ENCODE measurements around the gene UCN3.
A peak's percentile ranks its signal among the peaks of the same experiment; 100 is the strongest.
"Not testable (repeated sequence)": the region's sequence is repeated elsewhere in the genome, so short reads cannot be mapped to it uniquely, and the experiment has no call there.

UCN3 gene

GRCh38 chr10:5410787-5411186, 46.0 kb downstream of the UCN3 start:
- not testable (repeated sequence) for DNase-seq (ENCODE audit: low read depth)

- no peak for DNase-seq (ENCODE audit: low read depth)
These were observed 47.1 kb downstream of the UCN3 start for GRCh38 chr10:5411941-5412276.

- peak; percentile 93 for DNase-seq (ENCODE audit: low read depth)
These were observed 47.6 kb downstream of the UCN3 start, which contains the start of gene NET1 for GRCh38 chr10:5412277-5412941. NET1 (plus strand) TSS chr10:5412557; CDS start chr10:5412693, 136 bp downstream.

DNA sequence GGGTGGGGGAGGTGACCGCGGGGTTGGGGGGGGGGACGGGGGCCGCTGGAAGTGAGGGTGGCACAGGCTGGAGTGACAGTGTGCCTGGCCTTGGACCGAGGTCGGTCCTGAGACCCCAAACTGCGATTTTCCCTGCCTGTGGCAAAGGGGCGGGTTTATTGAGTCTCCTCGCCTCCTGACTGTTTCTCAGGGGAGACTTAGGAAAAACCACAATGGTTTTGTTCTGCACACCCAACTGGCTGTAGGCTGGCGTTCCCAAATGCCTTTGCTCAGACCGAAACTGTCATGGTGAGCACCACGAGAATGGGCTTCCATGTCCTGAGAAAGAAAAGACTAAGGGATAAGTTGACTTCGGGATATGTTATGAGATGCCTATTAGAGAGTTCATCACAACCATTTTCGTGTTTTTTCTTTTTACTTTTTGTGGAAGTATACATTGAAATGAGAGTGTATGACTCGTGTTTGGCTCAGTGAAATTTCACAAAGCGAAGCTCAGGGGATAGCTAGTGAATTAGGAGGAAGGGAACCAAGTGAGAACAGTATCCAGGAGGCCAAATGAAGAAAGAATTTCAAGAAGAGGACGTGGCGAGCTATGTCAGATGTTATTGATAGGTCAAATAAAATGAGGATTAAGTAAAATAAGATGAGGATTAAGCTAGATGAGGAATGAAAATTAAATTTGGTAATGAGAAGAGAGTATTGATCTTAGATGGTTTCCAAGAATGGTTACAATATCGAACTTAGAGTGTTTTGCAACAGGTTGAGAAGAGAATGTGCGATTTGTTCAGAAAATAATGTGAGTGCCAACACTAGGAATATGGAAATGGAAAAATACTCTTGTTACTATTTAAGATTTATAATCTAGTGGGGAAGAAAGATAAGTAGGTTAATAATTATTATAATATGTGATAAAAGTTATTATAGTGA, 48.5 kb downstream of the UCN3 start:
- peak; percentile 71 for DNase-seq (ENCODE audit: low read depth)

- DNase-seq (ENCODE audit: low read depth): no peak
These were observed 52.2 kb downstream of the UCN3 start for GRCh38 chr10:5416981-5417380.

- DNase-seq (ENCODE audit: low read depth): no peak
These were observed 53.8 kb downstream of the UCN3 start for GRCh38 chr10:5418584-5418983.

- DNase-seq (ENCODE audit: low read depth): no peak
These were observed 54.8 kb downstream of the UCN3 start for GRCh38 chr10:5419466-5420094.

DNA sequence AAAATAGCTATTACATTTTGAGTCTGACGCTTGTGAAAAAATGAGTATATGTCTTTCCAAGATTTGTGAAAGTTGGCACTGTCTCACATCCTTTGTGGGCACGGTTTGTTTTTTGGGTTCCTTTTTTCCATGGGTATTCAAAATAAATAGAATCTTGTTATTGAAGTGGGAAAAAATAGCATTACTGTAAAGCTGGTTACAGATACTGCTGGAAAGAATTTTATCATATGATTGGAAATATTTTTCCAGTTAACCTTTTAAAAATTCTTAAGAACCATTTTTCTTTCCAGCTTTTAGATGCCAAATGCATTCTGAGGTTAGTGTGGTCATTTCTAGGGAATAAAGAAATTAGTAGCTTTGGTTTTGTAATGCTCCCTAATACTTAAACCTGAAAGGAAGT, 59.0 kb downstream of the UCN3 start:
- DNase-seq (ENCODE audit: low read depth): no peak

All from ELR (cell line).